COLO668 (cell line): ENCODE results near the gene ITGA1.
"Not testable (repeated sequence)": the region's sequence is repeated elsewhere in the genome, so short reads cannot be mapped to it uniquely, and the experiment has no call there.

Experiments used
- DNase-seq: peaks from one replicate; lab custom pipeline; 2025; ENCODE audit not compliant: unreplicated experiment; lab: John Stamatoyannopoulos, UW

ITGA1 gene

DNA sequence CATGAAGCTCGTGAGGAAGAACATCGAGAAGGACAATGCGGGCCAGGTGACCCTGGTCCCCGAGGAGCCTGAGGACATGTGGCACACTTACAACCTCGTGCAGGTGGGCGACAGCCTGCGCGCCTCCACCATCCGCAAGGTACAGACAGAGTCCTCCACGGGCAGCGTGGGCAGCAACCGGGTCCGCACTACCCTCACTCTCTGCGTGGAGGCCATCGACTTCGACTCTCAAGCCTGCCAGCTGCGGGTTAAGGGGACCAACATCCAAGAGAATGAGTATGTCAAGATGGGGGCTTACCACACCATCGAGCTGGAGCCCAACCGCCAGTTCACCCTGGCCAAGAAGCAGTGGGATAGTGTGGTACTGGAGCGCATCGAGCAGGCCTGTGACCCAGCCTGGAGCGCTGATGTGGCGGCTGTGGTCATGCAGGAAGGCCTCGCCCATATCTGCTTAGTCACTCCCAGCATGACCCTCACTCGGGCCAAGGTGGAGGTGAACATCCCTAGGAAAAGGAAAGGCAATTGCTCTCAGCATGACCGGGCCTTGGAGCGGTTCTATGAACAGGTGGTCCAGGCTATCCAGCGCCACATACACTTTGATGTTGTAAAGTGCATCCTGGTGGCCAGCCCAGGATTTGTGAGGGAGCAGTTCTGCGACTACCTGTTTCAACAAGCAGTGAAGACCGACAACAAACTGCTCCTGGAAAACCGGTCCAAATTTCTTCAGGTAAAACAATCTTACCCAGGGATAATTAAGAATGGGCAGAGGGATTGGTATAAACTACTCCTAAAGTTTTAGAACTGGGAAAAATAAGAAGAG, 12.9 kb downstream of the ITGA1 start:
- DNase-seq = peak; percentile 46

GRCh38 chr5:52801329-52801728, 13.6 kb downstream of the ITGA1 start:
- DNase-seq = peak; percentile 3

GRCh38 chr5:52802272-52802973, 14.7 kb downstream of the ITGA1 start:
- DNase-seq = no peak

DNA sequence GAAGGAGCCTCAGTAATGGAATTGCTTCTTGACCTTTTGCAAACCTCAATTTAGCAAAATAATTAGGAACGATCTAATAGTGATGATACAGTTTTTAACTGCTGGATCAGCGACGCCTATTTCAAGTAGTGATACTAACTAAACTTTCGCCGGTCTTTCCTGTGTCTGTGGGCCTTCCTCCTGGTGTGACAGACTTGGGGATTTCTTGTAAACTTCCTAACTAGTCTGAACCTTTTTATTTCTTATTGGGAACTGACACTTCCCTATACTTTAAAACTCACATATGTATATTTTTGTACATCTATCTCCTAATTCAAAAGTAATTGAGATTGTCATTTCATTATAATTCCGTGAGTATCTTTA, 15.2 kb downstream of the ITGA1 start:
- DNase-seq = no peak

DNA sequence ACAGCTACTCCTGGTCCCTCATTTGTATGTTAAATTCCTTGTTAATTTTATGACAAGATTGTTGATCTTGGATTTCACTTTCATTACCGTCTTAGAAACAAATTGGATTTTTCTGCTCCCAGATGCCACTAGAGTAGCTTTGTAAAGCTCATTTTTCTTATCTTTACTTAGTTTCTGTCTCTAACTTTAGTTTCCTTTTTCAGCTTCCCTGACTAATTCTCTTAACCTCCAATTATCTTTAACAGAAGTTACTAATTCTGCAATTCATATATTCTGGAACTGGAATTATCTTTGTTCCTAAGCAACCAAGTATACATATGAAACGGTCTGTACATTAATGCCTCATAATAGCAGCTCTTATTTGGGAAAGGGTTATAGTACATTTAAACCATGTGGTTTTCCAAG, 16.7 kb downstream of the ITGA1 start:
- no peak for DNase-seq

- no peak for DNase-seq
These were observed 17.3 kb downstream of the ITGA1 start for GRCh38 chr5:52804981-52805380.

DNA sequence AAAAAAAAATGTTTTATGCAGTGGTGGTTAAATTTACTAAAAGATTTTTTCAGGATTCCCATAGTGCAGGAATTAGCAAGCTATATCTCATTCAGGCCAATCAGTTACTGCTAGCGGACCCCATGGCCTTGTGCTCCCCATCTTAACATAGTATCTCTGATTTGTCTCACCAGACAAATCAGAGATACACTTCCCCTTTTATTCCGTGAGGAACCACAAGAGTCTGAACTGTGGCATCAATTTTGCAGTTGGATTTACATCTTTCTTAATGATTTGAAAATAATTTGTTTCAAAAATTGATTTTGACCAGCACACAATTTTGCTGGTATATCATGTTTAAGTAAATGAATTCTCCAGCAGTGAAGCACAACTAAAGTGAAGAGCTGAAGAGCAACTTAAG, 17.9 kb downstream of the ITGA1 start:
- DNase-seq = no peak

GRCh38 chr5:52807037-52807436, 19.3 kb downstream of the ITGA1 start:
- no peak for DNase-seq

DNA sequence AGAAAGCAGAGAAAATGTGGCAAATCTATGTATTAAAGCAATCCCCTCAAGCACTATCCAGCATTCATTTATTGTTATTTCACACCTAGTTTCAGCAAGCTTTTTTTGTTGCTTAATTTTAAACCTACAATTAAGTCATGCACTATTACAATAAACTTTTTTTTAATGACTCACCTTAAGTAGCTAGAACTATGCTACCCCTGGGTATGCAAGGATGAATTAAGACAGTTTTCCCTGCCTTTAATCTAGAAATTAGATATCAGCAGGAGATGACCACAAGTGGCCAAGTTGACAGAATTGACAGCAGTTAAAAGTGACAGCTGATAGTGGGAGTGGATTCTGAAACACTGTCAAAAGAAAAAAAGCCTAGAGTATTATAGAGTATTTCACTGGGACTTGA, 20.0 kb downstream of the ITGA1 start:
- DNase-seq = no peak

DNA sequence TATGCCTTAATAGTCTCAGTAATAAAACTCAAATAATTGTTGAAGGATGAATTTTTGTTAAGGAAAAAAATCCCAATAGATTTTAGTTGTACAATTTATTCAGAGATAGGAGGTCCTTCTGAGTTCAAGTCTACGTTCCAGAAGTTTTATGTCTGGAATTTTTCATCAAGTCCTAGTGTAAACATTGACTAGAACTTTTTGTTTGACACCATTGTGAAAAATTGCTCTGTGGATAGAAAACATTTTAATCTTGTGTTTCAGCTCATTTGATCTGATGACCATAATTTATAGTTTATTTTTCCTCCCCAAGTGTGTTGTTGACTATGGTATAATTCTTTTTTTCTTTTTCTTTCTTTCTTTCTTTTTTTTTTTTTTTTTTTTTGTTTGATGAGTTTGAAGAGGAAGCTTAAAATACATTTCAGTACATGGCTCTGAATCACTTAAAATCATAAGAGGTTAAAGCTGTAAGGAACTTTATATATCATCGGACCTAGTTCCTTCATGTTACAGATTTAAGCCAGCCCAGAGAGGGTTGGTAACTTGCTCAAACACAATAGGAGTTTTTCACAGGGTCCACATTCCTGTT, 20.7 kb downstream of the ITGA1 start:
- DNase-seq = no peak

GRCh38 chr5:52809884-52810283, 22.2 kb downstream of the ITGA1 start:
- no peak for DNase-seq

DNA sequence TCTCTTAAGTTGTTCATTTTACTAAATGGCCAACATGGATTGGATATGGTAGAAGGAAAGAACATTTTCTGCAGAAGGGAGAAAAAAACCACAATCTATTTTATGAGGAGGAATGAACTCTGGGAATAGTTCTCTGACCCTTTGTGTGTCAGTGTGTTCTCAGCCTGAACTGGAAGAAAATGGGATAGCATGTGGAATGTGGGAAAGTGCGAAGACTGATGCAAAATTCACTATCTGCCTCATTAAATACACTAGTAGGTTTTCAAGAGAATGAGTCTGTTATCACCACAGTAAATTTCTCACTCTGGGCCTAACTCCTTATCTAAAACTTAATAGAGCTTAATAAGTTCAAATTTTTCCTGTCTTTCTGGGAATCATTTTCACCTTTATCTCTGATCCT, 22.7 kb downstream of the ITGA1 start:
- DNase-seq = no peak

GRCh38 chr5:52811067-52811749, 23.5 kb downstream of the ITGA1 start:
- no peak for DNase-seq

GRCh38 chr5:52814352-52815148, 26.8 kb downstream of the ITGA1 start:
- no peak for DNase-seq

GRCh38 chr5:52817818-52818217, 30.1 kb downstream of the ITGA1 start:
- DNase-seq = no peak

GRCh38 chr5:52818360-52818759, 30.6 kb downstream of the ITGA1 start:
- no peak for DNase-seq

- not testable (repeated sequence) for DNase-seq
These were observed 31.1 kb downstream of the ITGA1 start for GRCh38 chr5:52818807-52819206.

GRCh38 chr5:52821901-52822300, 34.2 kb downstream of the ITGA1 start:
- DNase-seq = no peak

DNA sequence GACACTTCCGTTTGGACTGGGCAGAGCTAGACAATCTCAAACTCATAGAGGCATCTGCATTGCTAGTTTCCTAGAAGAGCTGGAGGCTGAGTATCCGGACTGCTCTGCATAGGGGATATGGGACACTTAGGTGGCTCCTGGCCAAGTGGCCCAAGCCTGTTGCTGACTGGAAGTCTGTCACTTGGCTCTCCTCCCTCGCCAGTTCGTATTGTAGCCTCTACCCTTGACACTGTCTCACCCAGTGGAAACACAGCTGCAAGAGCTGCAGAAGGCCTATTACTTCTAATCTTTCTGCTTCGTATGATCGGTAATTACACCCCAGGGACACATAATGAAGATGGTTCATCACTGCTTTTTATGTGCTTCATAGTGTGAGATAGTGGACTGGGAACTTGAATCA, 34.7 kb downstream of the ITGA1 start:
- no peak for DNase-seq

DNA sequence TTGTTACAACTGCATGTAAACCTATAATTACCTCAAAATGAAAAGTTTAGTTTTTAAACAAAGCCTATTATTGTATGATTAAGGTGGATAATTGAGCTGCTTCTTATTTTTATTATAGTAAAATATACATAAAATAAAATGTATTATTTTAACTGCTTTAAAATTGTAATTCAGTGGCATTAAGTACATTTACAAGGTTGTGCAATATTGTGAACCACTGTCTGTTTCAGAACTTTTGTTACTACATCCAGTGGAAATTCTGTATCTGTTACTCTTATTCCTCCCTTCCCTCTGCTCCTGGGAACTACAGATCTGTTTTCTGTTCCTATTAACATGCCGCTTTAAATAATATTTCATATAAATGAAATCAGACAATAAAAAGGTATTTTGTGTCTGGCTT, 37.1 kb downstream of the ITGA1 start:
- no peak for DNase-seq

GRCh38 chr5:52825826-52826225, 38.1 kb downstream of the ITGA1 start:
- DNase-seq = no peak
